WERI-Rb-1 (cell line): ENCODE data around the gene CCNC.

Source experiments
- DNase-seq: peaks from one replicate; pipeline ENCODE4 v3.0.0-alpha.2; 2020
- H3K27ac ChIP-seq: fragments of 250-450 bp; sonication (Bioruptor Pico); 2 replicates; pipeline ENCODE4 v1.5.1; 2020; ENCODE audit warnings: mild to moderate bottlenecking, moderate library complexity
- H3K27me3 ChIP-seq: fragments of 250-450 bp; sonication (Bioruptor Pico); 2 replicates; pipeline ENCODE4 v1.5.1; 2021; ENCODE audit warnings: mild to moderate bottlenecking, low read depth, moderate library complexity; ENCODE audit not compliant: insufficient read depth, severe bottlenecking
- H3K36me3 ChIP-seq: fragments of 250-450 bp; sonication (Bioruptor Pico); 2 replicates; pipeline ENCODE4 v1.5.1; 2020; ENCODE audit warnings: mild to moderate bottlenecking, moderate library complexity
- H3K4me3 ChIP-seq: 2 replicates; pipeline ENCODE4 v1.5.1; 2011; ENCODE audit warnings: low read depth, mild to moderate bottlenecking, control low read depth, low read length
- H3K9me3 ChIP-seq: fragments of 250-450 bp; sonication (Bioruptor Pico); 2 replicates; pipeline ENCODE4 v1.5.1; 2021; ENCODE audit warnings: mild to moderate bottlenecking, moderate library complexity; ENCODE audit not compliant: severe bottlenecking
- CTCF ChIP-seq: IDR thresholded peaks from 2 replicates; pipeline ENCODE4 v1.5.1; 2011; ENCODE audit warnings: low read depth, mild to moderate bottlenecking, control low read depth, inconsistent platforms, low read length

CCNC gene

GRCh38 chr6:99579781-99580180 lies 11.3 kb upstream of the CCNC start:
- Histone ChIP-seq H3K9me3 (no peaks in the 10 kb centered on the region), H3K4me3 (no peak overlapping the region), H3K36me3 (no peaks in the 10 kb centered on the region), H3K27ac (no peak overlapping the region), H3K27me3 (no peaks in the 10 kb centered on the region)
- DNase-seq, result no peak
- TF ChIP-seq CTCF, result no peak

- no peaks in the 10 kb centered on the region for H3K27me3 ChIP-seq
- no peak overlapping the region for H3K27ac ChIP-seq
- H3K36me3 ChIP-seq, result no peaks in the 10 kb centered on the region
- H3K4me3 ChIP-seq, result no peak overlapping the region
- no peak for TF ChIP-seq CTCF
- DNase-seq, result no peak
- H3K9me3 ChIP-seq, result no peaks in the 10 kb centered on the region
Observed at GRCh38 chr6:99575544-99576227, 7.2 kb upstream of the CCNC start.

GRCh38 chr6:99573980-99574617 lies 5.6 kb upstream of the CCNC start:
- Histone ChIP-seq H3K36me3 (no peaks in the 10 kb centered on the region), H3K27ac (no peak overlapping the region), H3K27me3 (no peaks in the 10 kb centered on the region), H3K4me3 (no peak overlapping the region), H3K9me3 (no peaks in the 10 kb centered on the region)
- no peak for TF ChIP-seq CTCF
- DNase-seq, result no peak

- peaks cover 29% of the 10 kb centered on the region for H3K36me3 ChIP-seq
Observed at GRCh38 chr6:99563056-99563723, 5.3 kb downstream of the CCNC start.

GRCh38 chr6:99560668-99561067 lies 7.8 kb downstream of the CCNC start:
- Histone ChIP-seq H3K9me3 (no peaks in the 10 kb centered on the region), H3K27ac (no peak overlapping the region), H3K36me3 (peaks cover 51% of the 10 kb centered on the region), H3K4me3 (no peak overlapping the region), H3K27me3 (no peaks in the 10 kb centered on the region)
- no peak for TF ChIP-seq CTCF
- no peak for DNase-seq

More at GRCh38 chr6:99563056-99563723, 5.3 kb downstream of the CCNC start:
- Histone ChIP-seq H3K9me3 (no peaks in the 10 kb centered on the region), H3K4me3 (no peak overlapping the region), H3K27ac (no peak overlapping the region), H3K27me3 (no peaks in the 10 kb centered on the region)
- DNase-seq, result no peak
- TF ChIP-seq CTCF, result no peak
